Erythroblast (primary cell): ENCODE measurements around the gene ANKRD36B.
"Not testable (repeated sequence)": the region's sequence is repeated elsewhere in the genome, so short reads cannot be mapped to it uniquely, and the experiment has no call there.

Experiments used
- GATA1 ChIP-seq: IDR thresholded peaks from 2 replicates; pipeline ENCODE4 v1.6.1; 2011; ENCODE audit warnings: low read depth, mild to moderate bottlenecking, control low read depth, low read length, moderate library complexity
- POLR2A ChIP-seq: IDR thresholded peaks from 2 replicates; pipeline ENCODE4 v1.6.1; 2011; ENCODE audit warnings: mild to moderate bottlenecking, low read length

- not testable (repeated sequence) for TF ChIP-seq POLR2A, GATA1
These were observed 6.5 kb upstream of the ANKRD36B start for GRCh38 chr2:97596180-97596579.
